GM18517 (cell line): ENCODE data around the gene PLVAP.

Experiments
- ATAC-seq: cut with Tn5 transposase; IDR thresholded peaks from one replicate; pipeline ENCODE4 v1.9.1; 2021; ENCODE audit warnings: mild to moderate bottlenecking, moderate library complexity; ENCODE audit not compliant: unreplicated experiment

PLVAP gene

DNA sequence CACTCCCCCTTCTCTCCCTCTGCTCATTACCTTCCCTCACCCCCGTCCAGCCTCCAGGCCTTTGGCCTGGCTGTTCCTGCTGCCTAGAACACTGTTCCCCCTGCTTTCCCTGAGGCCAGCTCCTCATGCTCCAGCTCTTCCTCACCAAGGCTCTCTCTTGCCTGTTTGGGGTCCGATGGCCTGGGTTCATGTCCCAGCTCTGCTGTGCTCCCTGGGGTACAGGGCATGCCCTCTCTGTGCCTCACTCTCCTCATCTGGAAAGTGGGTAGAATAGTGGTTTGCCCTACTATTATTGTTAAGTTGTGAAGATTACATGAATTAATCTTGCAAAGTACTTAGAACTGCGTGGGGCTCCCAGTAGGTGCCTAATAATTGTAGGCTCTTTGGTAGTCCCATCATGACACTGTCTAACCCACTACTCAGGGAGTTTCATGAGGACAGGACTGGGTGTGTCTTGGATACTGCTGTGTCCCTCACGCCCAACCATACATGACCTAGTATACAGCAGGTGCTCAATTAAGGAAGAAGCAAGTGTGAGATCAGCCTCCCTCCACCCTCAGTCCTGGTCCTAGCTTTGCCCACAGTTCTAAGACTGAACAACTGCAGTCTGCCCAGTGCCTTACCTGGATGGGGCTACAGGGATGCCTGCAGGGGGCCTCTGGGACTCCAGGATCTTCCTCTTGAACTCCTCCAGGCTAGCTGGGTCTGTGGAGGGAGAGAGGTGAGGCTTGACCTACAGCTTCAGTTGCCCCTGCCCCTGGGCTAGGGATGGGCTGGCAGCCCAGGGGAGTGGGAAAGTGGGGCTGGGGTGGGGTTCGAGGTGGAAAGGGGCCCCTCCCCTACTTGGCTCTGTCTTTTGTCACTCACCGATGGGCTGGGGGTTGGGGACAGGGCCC is 17.0 kb downstream of the PLVAP start:
- no peak for ATAC-seq

DNA sequence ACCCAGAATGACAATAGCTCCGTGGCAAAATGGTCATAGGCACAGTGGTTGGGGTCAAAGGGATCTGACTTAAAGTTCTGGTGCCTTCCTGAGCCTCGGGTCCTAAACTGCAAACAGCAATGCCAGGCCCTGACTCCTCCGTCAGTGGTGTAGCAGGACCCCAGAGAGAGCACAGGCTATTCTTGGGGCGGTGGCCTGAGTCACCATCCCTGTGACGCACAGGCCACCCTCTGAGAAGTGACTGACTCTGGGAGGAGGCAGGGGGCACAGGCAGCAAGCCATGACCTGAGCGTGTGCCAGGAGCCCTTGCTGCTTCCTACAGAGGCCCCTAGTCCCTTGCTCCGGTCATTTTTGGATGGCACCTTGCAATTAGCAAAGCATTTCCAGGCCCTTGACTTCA is 18.7 kb downstream of the PLVAP start:
- ATAC-seq: no peak

GRCh38 chr19:17357724-17358123 is 19.4 kb downstream of the PLVAP start:
- ATAC-seq: no peak

DNA sequence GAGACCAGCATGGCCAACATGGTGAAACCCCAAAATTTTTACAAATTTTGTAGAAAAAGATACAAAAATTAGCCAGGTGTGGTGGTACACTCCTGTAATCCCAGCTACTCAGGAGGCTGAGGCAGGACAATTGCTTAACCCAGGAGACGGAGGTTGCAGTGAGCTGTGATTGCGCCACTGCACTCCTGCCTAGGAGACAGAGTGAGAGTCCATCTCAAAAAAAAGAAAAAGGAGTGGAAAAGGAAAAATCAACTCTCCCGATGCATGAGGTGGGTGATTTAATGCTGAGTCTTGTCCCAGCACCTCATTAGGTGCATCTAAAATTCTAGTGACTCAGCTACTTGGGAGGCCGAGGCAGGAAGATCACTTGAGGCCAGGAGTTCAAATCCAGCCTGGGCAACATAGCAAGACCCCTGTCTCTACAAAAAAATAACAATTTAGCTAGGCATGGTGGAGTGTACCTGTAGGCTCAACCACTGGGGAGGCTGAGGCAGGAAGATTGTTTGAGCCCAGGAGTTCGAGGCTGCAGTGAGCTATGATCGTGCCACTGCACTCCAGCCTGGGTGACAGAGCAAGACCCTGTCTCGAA is 20.0 kb downstream of the PLVAP start:
- no peak for ATAC-seq

DNA sequence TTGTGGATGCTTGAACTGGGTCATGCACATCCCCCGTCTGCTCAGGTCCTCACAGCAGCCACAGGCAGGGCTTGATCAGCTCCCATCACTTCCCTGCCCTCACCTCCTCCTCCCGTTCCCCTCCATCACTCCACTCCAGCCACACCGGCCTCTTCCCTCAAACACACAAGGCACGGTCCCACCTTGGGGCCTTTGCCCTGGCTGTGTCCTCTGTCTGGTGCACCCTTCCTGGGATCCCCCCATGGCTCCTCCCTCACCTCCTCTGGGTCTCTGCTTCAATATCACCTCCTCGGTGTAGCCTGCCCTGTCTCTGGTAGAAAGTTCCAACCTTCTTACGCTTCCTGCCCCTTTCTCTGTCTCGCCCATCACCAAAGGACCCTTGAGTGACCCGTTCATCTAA is 23.8 kb downstream of the PLVAP start:
- ATAC-seq: no peak

DNA sequence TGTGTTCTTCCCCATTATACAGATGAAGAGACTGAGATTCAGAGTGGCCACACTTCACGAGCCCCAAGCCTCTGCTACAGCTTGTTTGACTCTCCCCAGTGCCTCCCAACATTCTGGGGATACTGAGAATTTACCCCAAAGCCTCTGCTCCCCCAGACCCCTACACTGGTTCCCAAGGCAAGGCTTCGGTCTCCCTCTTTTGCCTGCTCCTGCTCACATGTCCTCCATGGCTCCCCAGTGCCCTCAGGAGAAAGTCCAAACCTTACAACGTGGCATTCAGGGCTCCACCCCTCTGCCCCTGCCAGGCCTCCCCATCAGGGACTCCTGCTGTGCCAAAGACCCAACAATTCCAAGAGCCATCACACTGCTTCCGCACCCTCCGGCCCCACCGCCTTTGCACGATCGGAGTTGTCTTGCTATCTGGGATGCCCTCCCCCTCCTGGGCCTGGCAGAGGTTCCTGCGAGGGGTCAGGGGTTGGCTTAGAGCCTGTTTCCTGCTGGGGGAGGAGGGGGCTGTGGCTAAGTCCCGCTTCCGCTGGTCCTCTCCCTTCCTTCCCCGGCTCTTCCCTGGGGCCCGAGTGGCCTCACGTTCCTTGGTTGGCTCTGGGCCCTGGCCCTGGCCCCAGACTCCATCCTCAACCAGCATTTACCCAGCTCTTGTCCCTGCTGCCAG is 24.4 kb downstream of the PLVAP start:
- no peak for ATAC-seq

DNA sequence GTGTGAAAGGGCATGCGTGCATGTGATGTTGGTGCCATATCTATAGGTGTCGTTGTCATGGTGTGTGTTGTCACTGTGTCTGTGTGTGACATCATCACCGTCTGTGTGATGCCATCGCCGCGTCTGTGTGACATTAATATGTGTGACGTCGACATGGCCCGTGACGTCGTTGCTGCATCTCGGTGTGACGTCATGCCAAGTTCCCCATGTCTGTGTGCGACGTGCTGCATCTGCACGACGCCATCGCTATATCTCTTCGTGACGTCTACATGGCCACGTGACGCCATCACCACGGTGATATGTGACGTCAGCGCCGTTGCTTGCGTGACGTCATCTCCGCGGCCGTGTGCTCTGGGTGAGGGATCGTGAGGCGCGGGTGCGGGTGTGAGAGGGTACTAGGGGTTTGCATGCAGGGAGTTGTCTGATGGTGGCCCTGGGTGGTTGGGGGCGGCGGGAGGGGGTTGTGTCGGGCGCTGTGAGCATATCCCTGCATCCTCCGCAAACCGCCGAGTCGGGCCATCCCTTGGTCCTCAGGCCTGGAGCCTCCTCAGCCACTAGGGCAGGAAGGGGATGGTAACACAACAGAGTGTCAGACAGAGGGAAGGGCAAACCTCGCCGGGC is 25.2 kb downstream of the PLVAP start:
- ATAC-seq: no peak

- no peak for ATAC-seq
These were observed 28.4 kb downstream of the PLVAP start for GRCh38 chr19:17348700-17349099.

DNA sequence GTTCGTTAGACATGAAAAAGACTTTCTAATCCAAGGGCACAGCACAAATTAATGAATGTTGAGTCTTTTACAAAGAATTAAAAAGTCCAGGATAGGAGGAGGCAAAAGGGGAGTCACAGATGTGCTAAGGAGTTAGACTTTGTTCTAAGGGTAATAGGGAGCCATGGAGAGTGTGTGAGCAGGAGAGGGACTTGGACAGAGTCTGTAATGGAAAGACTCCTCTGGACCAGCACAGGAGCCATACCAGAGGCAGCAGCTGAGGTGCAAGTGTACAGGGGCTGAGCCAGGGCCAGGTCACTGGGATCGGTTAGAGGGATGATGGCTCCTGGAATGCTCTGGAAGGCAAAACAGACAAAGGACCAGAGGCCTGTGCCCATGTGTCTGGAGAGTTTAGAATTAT is 29.3 kb downstream of the PLVAP start:
- no peak for ATAC-seq

GRCh38 chr19:17347361-17347760 is 29.8 kb downstream of the PLVAP start:
- ATAC-seq: no peak

DNA sequence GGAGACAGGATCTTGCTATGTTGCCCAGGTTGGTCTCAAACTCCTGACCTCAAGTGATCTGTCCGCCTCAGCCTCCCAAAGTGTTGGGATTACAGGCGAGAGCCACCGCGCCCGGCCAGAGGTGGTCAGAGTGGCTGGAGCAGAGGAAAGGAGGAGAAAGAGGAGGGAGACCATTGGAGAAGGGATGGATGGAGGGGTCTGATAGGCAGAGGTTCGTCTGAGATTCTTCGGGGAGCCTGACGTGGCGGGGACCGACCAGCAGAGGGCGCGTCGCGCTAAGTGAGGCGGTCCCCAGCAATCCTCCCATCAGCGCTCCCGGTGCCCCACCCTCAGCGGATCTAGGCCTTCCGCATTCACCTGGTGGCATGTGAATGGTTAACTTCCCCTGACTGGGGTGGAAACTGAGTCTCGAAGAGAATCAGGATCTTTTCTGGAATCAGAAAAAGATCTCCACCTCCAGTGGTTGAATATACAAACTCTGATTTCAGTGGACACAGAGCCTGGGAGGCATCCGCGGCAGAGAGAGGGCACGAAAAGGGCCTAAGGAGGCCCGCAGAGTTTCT is 31.0 kb downstream of the PLVAP start:
- ATAC-seq: no peak

- ATAC-seq: no peak
These were observed 35.3 kb downstream of the PLVAP start for GRCh38 chr19:17341845-17342244.

- ATAC-seq: no peak
These were observed 35.8 kb downstream of the PLVAP start for GRCh38 chr19:17341386-17341785.

DNA sequence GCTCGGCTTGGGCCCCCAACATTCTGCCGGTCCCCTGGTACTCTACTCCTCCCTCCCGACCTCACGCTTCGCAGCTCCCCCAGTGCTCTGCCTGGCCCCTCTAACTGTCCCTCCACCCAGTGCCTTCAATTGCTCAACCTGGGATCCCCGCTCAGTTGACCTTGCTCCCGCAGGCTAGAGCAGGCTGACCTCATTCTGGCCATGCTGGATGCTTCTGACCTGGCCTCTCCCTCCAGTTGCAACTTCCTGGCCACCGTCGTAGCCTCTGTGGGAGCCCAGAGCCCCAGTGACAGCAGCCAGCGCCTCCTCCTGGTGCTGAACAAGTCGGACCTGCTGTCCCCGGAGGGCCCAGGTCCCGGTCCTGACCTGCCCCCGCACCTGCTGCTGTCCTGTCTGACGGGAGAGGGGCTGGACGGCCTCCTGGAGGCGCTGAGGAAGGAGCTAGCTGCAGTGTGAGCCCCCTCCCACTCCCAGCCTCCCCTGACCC is 36.2 kb downstream of the PLVAP start:
- ATAC-seq: no peak

- ATAC-seq: no peak
These were observed 36.8 kb downstream of the PLVAP start for GRCh38 chr19:17340302-17340870.

DNA sequence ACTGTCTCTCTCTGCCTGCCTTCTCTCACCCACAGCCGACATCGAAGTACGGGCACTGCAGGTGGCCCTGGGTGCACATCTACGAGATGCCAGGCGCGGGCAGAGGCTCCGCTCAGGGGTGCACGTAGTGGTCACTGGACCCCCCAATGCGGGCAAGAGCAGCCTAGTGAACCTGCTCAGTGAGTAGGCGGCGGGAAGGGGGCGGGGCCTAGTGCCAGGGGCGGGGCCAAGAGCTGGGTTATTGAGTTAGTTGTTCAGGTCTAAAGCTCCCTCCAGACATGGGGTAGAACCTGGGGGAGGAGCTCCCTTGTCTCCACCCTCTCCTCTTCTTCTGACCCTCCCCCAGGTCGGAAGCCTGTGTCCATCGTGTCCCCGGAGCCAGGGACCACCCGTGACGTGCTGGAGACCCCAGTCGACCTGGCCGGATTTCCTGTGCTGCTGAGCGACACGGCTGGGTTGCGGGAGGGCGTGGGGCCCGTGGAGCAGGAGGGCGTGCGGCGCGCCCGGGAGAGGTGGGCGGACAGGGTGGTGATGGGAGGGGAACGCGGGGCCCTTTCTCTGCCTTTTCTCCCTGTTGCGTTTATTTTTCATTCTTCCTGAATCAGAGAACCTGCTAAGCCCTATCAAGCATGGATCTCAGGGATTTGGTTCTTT is 37.9 kb downstream of the PLVAP start:
- ATAC-seq: no peak

- ATAC-seq: no peak
These were observed 38.6 kb downstream of the PLVAP start for GRCh38 chr19:17338433-17339078.

GRCh38 chr19:17337675-17338432 is 39.3 kb downstream of the PLVAP start:
- ATAC-seq: no peak
